Measurements from ENCODE around the gene KRTAP4-8. TPM values are rescaled to one million over a fixed set of nuclear protein-coding genes. Genes with fewer than 3 reads are reported as not detected.
"Not testable (repeated sequence)": the region's sequence is repeated elsewhere in the genome, so short reads cannot be mapped to it uniquely, and the experiment has no call there.

KRTAP4-8 gene
- polyA plus RNA-seq, 6 donors from 2014 or later = not detected

DNA sequence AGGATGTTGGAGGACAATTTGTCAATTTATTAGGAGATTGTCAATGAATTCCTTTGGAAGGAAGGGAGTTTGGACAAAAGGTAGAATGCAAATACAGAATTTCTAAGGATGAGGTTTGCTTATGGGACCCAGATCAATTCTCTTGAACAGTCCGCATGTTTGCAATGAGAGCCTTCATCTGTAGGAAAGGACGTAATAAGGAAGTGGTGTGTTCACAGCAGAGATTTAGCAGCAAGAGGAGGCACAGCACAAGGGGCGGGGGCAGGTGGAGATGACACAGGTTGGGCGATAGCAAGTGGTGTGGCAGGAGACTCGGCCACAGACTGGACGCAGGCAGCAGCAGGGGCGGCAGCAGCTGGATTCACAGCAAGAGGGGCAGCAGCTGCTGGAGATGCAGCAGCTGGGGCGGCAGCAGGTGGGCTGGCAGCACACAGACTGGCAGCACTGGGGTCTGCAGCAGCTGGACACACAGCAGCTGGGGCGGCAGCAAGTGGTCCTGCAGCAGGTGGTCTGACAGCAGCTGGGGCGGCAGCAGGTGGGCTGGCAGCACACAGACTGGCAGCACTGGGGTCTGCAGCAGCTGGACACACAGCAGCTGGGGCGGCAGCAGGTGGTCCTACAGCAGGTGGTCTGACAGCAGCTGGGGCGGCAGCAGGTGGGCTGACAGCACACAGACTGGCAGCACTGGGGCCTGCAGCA is 25.5 kb upstream of the KRTAP4-8 start:
- Mint-ChIP-seq H3K36me3 (peaks cover 0 to 18% of the 10 kb centered on the region in 2 donors), H3K4me3 (peak overlapping the region in 7 of 8 donors; percentile 39 to 87 (median 86)), H3K9me3 (peaks cover 0 to 24% (median 6%) of the 10 kb centered on the region in 7 donors), H3K4me1 (peaks cover 47 to 71% (median 53%) of the 10 kb centered on the region in 3 donors), H3K27ac (peak overlapping the region; percentile 0 to 97 (median 38))
- not testable (repeated sequence) for ATAC-seq (ENCODE audit: low read depth in 2 of 2); DNase-seq; H3K27me3 Mint-ChIP-seq

DNA sequence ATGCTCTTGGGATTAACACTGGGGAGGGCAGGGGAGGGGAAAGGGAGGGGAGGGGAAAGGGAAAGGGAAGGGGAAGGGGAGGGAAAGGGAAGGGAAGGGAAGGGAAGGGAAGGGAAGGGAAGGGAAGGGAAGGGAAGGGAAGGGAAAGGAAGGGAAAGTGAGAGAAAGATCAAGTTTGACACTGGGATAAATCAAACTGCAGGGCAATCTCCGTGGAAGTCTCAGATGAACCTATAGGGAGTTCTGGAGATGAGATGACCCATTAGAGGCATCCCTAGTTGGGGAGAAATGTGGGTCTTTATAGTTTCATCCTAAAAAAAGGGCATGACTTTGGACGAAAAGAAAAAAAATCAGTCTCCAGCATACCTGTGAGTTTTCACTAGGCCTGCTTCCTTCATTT is 23.8 kb upstream of the KRTAP4-8 start:
- H3K4me3 Mint-ChIP-seq = peak overlapping the region in 1 of 8 donors; percentile 29
- H3K27ac Mint-ChIP-seq = peak overlapping the region in 5 of 6 donors; percentile 23 to 97 (median 41)
- ATAC-seq (ENCODE audit: low read depth in 2 of 2) = no peak
- H3K9me3 Mint-ChIP-seq = peaks cover 1 to 24% (median 6%) of the 10 kb centered on the region in 7 donors
- peaks cover 55 to 86% (median 64%) of the 10 kb centered on the region in 3 donors for H3K4me1 Mint-ChIP-seq
- peaks cover 0 to 26% of the 10 kb centered on the region in 2 donors for H3K36me3 Mint-ChIP-seq
- H3K27me3 Mint-ChIP-seq = no peaks in the 10 kb centered on the region
- DNase-seq = no peak

DNA sequence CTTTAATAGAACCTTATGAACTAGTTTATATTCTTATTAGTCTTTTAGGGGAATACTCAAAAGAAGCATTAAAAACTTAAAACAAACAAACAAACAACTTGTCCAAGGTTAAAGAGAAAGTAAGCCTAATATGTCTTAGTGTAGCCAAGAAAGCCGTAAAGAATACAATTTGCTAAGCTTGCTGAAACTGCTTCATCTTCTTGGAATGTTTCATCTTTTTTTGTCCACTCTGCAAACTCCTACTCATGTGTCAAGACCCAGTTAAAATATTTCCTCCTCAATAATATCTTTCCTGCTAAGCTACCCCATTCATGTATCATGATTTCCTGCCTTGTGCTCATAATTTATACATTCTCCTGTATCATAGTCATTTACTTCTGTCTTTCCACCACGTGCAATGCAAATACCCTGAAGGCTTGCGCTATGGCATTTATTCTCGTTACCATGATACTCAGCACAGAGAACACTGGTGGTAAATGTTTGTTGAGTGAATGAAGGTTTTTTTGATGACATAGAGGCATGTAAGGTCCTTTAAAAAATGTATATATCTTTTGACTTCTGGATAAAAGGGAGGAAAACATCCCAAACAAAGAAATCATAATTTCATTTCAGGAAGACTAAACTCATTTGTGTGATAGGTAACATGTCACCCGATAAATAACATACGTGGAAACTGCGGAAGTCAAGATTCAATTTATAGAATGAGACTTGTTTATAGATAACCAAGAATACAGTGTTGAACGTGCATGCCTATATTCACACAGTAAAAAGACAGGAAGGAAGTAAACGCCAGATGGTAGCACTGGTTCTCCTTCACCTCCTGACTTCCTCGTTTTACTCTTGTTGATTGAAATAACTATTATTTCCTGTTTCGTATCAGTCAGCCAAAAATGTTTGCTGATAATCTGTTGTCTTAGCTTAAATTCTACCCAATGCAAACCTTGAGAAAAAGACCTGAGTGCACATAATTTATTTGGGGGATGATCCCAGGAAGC is 22.1 kb upstream of the KRTAP4-8 start:
- ATAC-seq (ENCODE audit: low read depth in 2 of 2) (peak; percentile 76 to 83), DNase-seq (peak; percentile 75)
- H3K27me3 Mint-ChIP-seq = not testable (repeated sequence)
- Mint-ChIP-seq H3K9me3 (peaks cover 0 to 24% (median 3%) of the 10 kb centered on the region in 7 donors), H3K4me1 (peaks cover 68 to 93% (median 80%) of the 10 kb centered on the region in 3 donors), H3K4me3 (peak overlapping the region in 7 of 8 donors; percentile 32 to 88 (median 78)), H3K27ac (peak overlapping the region; percentile 97 to 100 (median 98)), H3K36me3 (peaks cover 0 to 34% of the 10 kb centered on the region in 2 donors)

DNA sequence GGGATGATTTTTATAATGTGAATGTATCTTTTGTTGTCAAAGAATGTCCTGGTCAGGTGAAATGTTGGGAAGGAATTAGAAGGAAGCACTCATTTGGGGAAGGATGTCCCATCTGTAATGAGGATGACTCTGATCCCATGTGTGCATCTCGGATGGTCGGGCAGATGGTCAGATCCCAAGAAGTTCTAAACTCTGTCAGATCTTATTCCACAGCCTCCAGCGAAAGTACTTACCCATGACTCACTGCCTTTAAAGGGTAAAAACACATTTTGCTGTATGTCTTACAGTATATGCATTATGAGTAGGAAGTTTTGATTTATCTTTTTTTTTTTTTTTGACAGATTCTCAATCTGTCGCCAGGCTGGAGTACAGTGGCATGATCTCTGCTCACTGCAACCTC is 20.8 kb upstream of the KRTAP4-8 start:
- ATAC-seq (ENCODE audit: low read depth in 2 of 2) (no peak), DNase-seq (no peak)
- peaks cover 3 to 34% of the 10 kb centered on the region in 2 donors for H3K36me3 Mint-ChIP-seq
- peaks cover 0 to 19% (median 3%) of the 10 kb centered on the region in 7 donors for H3K9me3 Mint-ChIP-seq
- H3K27ac Mint-ChIP-seq = peak overlapping the region; percentile 57 to 95 (median 87)
- peak overlapping the region in 4 of 8 donors; percentile 43 to 69 (median 52) for H3K4me3 Mint-ChIP-seq
- H3K4me1 Mint-ChIP-seq = peaks cover 59 to 95% (median 73%) of the 10 kb centered on the region in 3 donors
- no peaks in the 10 kb centered on the region for H3K27me3 Mint-ChIP-seq

DNA sequence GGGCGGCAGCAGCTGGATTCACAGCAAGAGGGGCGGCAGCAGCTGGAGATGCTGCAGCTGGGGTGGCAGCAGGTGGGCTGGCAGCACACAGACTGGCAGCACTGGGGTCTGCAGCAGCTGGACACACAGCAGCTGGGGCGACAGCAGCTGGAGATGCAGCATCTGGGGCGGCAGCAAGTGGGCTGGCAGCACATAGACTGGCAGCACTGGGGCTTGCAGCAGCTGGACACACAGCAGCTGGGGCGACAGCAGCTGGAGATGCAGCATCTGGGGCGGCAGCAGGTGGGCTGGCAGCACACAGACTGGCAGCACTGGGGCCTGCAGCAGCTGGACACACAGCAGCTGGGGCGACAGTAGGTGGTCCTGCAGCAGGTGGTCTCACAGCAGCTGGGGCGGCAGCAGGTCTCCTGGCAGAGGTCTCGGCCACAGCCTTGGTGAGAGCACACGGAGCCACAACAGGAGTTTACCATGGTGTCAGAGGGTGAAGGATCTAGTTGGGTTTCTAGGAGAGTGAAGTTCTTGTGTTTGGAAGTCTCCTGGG is 20.0 kb upstream of the KRTAP4-8 start, which contains the start of gene KRTAP4-11:
Gene KRTAP4-11 (minus strand): TSS at position 528 of the 541 bp plus-strand sequence. CDS start 58 bp downstream, at position 470.
- H3K4me1 Mint-ChIP-seq = peaks cover 53 to 92% (median 65%) of the 10 kb centered on the region in 3 donors

DNA sequence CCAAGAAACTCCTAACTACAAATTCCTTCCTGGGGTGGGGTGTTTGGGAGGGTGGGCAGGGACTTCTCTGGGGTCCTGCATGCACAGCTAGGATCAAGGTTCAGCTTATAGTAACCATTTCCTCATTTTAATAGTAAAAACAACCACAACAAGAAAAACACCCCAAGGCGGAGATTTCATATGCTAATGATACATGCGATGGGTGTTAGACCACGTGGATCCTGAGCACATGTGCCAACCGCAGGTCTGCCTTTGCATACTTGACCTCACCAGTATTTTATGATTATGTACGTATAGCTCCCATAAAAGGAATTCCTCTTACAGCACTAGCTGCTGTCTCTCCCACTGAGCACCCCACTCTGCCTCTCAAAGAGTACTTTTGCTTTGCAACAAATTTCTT is 18.4 kb upstream of the KRTAP4-8 start:
- H3K36me3 Mint-ChIP-seq = peaks cover 14 to 33% of the 10 kb centered on the region in 2 donors
- H3K27me3 Mint-ChIP-seq = no peaks in the 10 kb centered on the region
- DNase-seq (peak; percentile 74), ATAC-seq (ENCODE audit: low read depth in 2 of 2) (peak; percentile 71 to 76)
- H3K4me3 Mint-ChIP-seq = peak overlapping the region in 7 of 8 donors; percentile 30 to 87 (median 66)
- H3K27ac Mint-ChIP-seq = peak overlapping the region; percentile 89 to 100 (median 98)
- peaks cover 2 to 22% (median 14%) of the 10 kb centered on the region in 7 donors for H3K9me3 Mint-ChIP-seq
- H3K4me1 Mint-ChIP-seq = peaks cover 52 to 76% (median 58%) of the 10 kb centered on the region in 3 donors

More for the DNA sequence above, 20.0 kb upstream of the KRTAP4-8 start, which contains the start of gene KRTAP4-11:
- peak within 1 kb of the TSS; percentile 91 to 100 (median 98) for H3K27ac Mint-ChIP-seq
- H3K9me3 Mint-ChIP-seq = peaks cover 0 to 22% (median 4%) of the 10 kb centered on the region in 7 donors
- peaks cover 10 to 27% of the 10 kb centered on the region in 2 donors for H3K36me3 Mint-ChIP-seq
- DNase-seq; H3K27me3 Mint-ChIP-seq; ATAC-seq (ENCODE audit: low read depth in 2 of 2): not testable (repeated sequence)
- peak within 1 kb of the TSS in 6 of 8 donors; percentile 36 to 87 (median 74) for H3K4me3 Mint-ChIP-seq

DNA sequence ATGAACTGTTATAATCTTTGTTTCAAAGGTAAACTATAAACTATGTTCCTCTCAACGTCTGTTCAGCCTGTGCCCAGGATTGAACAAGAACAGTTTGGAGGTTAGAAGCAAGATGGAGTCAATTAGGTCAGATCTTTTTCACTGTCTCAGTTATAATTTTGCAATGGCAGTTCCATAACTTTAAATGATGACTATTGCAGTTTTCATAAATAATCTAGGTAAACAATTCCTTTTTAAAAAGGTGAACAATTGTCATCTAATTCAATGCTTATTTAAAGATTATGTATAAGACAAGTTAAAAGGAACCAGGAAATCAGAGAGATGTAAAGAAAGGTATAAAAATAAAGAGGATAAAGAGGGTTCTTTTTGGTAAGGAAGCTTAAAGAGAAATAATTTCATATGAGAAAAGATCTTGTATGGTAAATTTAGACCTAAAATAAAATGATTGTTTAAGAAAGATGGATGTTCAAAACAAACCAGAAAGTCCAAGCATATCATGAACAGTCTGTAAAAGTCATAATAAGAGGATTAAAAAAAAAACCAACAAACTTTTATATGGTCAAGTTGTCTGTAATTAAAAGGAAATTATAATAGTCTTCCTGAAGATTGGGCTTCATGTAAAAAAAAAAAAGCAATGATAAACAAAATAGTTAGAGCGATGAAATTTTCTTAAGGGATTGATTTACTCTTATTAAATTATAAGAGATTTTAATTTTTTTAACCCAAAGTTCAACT is 13.4 kb upstream of the KRTAP4-8 start:
- DNase-seq = no peak
- ATAC-seq (ENCODE audit: low read depth in 2 of 2) = no peak
- Mint-ChIP-seq H3K27ac (peak overlapping the region in 5 of 6 donors; percentile 3 to 86 (median 72)), H3K27me3 (no peaks in the 10 kb centered on the region), H3K4me1 (peaks cover 45 to 60% (median 47%) of the 10 kb centered on the region in 3 donors), H3K9me3 (peaks cover 0 to 23% (median 12%) of the 10 kb centered on the region in 7 donors), H3K36me3 (peaks cover 19 to 20% of the 10 kb centered on the region in 2 donors), H3K4me3 (peak overlapping the region in 5 of 8 donors; percentile 40 to 95 (median 48))

DNA sequence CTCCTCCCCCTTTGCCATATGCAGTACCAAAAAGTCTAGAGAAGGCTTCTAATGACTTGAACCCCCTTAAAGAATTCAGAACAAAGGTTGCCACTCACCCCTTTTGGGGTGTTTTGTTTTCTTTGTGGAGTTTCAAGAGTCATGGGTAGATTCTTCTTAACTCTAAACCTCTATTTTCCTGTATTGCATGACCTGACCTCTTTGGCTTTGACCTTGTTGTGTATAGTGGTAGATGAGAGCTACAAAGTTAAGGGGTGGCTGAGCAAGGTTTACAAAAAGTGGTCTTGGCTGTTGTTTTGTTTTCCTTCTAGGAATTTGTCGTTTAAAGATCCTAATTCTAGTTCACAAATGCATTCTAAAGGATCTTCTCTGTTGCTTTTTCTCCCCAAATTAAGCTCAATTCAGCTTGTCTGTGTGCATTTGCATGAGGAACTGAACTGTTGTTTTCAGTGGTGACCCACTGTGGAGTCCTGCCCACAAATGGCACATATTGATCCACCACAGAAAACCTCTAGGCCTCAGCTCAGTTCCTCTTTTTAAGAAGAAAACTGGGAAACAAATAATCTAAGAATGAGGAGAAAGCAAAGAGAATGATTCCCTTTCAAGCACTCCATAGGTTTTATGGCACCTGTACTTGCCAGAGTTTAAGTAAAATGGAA is 10.9 kb upstream of the KRTAP4-8 start:
- peaks cover 29 to 37% (median 36%) of the 10 kb centered on the region in 3 donors for H3K4me1 Mint-ChIP-seq
- peak; percentile 70 to 90 for ATAC-seq (ENCODE audit: low read depth in 2 of 2)
- not testable (repeated sequence) for DNase-seq, H3K27me3 Mint-ChIP-seq
- peaks cover 0 to 19% (median 10%) of the 10 kb centered on the region in 7 donors for H3K9me3 Mint-ChIP-seq
- H3K27ac Mint-ChIP-seq = peak overlapping the region; percentile 74 to 91 (median 84)
- peak overlapping the region in 7 of 8 donors; percentile 75 to 95 (median 85) for H3K4me3 Mint-ChIP-seq
- peaks cover 11 to 16% of the 10 kb centered on the region in 2 donors for H3K36me3 Mint-ChIP-seq

DNA sequence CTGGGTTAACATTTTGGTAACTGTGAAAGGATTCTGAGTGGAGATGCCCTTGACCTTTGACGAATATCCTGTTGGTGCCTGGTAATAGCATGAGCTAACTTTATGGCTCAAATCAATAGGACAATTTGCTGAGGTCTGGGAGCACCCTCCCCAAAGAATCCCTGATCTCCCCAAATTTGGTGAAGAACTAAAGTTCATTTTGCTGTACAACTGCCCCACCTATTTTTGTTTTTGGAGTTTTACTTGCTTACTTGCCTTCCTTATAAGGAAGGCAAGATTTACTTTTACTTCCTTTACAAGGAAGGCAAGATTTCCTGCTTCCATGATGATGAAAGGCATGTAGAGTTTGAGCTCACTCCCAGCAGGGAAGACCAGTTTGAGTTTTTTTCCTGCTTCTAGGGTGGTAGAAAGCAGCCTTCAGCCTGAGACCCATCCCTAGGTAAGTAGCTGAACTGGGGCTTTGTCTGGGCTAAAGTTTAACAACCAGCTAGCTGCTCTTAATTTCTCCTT is 10.1 kb upstream of the KRTAP4-8 start:
- peak overlapping the region in 7 of 8 donors; percentile 75 to 95 (median 85) for H3K4me3 Mint-ChIP-seq
- peak overlapping the region; percentile 67 to 91 (median 82) for H3K27ac Mint-ChIP-seq

GRCh38 chr17:41105347-41105746 is 7.4 kb upstream of the KRTAP4-8 start, which contains the start of gene KRTAP4-9:
TSS of gene KRTAP4-9 (plus strand) at chr17:41105389. CDS start at chr17:41105389, 0 bp downstream.
- Mint-ChIP-seq H3K27ac (peak within 1 kb of the TSS in 3 of 6 donors; percentile 56 to 71 (median 67)), H3K4me1 (peaks cover 36 to 50% (median 38%) of the 10 kb centered on the region in 3 donors)
- not testable (repeated sequence) for H3K36me3 Mint-ChIP-seq; H3K4me3 Mint-ChIP-seq; H3K27me3 Mint-ChIP-seq; DNase-seq; ATAC-seq (ENCODE audit: low read depth in 2 of 2); H3K9me3 Mint-ChIP-seq

More for the DNA sequence above, 10.1 kb upstream of the KRTAP4-8 start:
- peaks cover 29 to 36% (median 32%) of the 10 kb centered on the region in 3 donors for H3K4me1 Mint-ChIP-seq
- H3K27me3 Mint-ChIP-seq = no peaks in the 10 kb centered on the region
- H3K36me3 Mint-ChIP-seq = peaks cover 11% of the 10 kb centered on the region in 2 donors
- H3K9me3 Mint-ChIP-seq = peaks cover 0 to 15% (median 10%) of the 10 kb centered on the region in 7 donors
- ATAC-seq (ENCODE audit: low read depth in 2 of 2) (no peak), DNase-seq (no peak)

DNA sequence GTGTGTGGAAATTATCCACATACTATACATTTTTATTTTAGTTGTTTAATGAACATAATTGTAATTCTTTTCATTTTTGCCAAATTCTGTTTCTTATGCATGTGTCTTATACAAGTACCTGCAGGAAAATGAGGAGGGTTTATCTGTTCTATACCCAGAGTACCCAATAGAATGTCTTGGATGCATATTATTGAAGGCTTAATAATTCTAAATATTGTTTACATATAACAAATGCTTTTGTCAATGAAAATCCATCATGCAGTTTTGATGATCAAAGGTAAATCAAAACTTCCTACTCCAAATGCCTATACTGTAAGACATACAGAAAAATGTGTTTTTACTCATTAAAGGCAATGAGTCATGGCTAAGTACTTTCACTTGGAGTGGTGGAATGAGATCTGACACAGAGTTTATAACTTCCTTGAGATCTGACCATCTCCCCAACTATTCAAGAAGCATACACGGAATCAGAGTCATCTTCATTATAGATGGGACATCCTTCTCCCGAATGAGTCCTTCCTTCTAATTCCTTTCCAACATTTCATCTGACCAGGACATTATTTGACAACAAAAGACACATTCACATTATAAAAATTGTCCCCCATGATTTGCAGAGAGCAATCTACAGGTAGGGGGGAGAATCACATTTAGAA is 6.6 kb upstream of the KRTAP4-8 start:
- H3K27ac Mint-ChIP-seq; H3K4me3 Mint-ChIP-seq; H3K36me3 Mint-ChIP-seq; DNase-seq; H3K27me3 Mint-ChIP-seq; ATAC-seq (ENCODE audit: low read depth in 2 of 2); H3K9me3 Mint-ChIP-seq: not testable (repeated sequence)
- peaks cover 36 to 50% (median 39%) of the 10 kb centered on the region in 3 donors for H3K4me1 Mint-ChIP-seq

All from naive B cell (primary cell).